Activated B cell treated with CpG ODN at 0.5 μM for 24 hours (primary cell): ENCODE measurements around the gene OVAAL. TPM values are rescaled to one million over a fixed set of nuclear protein-coding genes. Genes with fewer than 3 reads are reported as not detected.

ENCODE experiments used
- ATAC-seq: fragments of 200-7000 bp; cut with Tn5 transposase; one replicate; pipeline ENCODE4 v1.10.0; 2021; ENCODE audit warnings: low read depth, mild to moderate bottlenecking, moderate library complexity
- CTCF ChIA-PET: fragments of 350-600 bp; sonication (Branson Sonifier 250); formaldehyde crosslinking; loops from one replicate; lab custom pipeline; 2021; ENCODE audit warnings: antibody characterized with exemption; lab: Charles Lee
- POLR2A ChIA-PET: fragments of 350-600 bp; sonication (Branson Sonifier 250); formaldehyde crosslinking; loops from one replicate; lab custom pipeline; 2021; ENCODE audit warnings: antibody characterized with exemption; lab: Charles Lee
- DNase-seq: peaks from one replicate; pipeline ENCODE4 v3.0.0; 2022
- H3K27ac Mint-ChIP-seq: one replicate; pipeline ENCODE4 v1.8.0; 2020; ENCODE audit warnings: mixed read lengths
- H3K27me3 Mint-ChIP-seq: one replicate; pipeline ENCODE4 v1.8.0; 2021; ENCODE audit warnings: mixed read lengths
- H3K36me3 Mint-ChIP-seq: one replicate; pipeline ENCODE4 v1.8.0; 2021; ENCODE audit warnings: low read depth, mixed read lengths
- H3K4me1 Mint-ChIP-seq: one replicate; pipeline ENCODE4 v1.8.0; 2021; ENCODE audit warnings: mixed read lengths
- H3K4me3 Mint-ChIP-seq: one replicate; pipeline ENCODE4 v1.8.0; 2020; ENCODE audit warnings: mild to moderate bottlenecking, mixed read lengths
- H3K9me3 Mint-ChIP-seq: one replicate; pipeline ENCODE4 v1.8.0; 2020; ENCODE audit warnings: mixed read lengths
- CTCF ChIP-seq: fragments of 200-600 bp; IDR thresholded peaks from one replicate; pipeline ENCODE4 v1.8.0; 2022; ENCODE audit warnings: antibody characterized with exemption, mild to moderate bottlenecking
- intact Hi-C: fragments of 100-400 bp; cut with micrococcal nuclease; formaldehyde crosslinking; loops from one replicate; pipeline ENCODE4 v1.15.1; 2024
- total RNA-seq: library from RNA; stranded (reverse); gene quantifications from 2 replicates; pipeline ENCODE4 v1.2.3, GENCODE V29; 2022

The OVAAL gene
- total RNA-seq, 1 donor from 2014 or later = not detected

GRCh38 chr1:180565121-180565871 lies 6.5 kb downstream of the OVAAL start:
- intact Hi-C loops = no loop called here
- Mint-ChIP-seq H3K36me3 (no peaks in the 10 kb centered on the region), H3K4me1 (no peaks in the 10 kb centered on the region), H3K4me3 (no peak overlapping the region), H3K27me3 (peaks cover 14% of the 10 kb centered on the region), H3K9me3 (no peaks in the 10 kb centered on the region), H3K27ac (no peak overlapping the region)
- CTCF ChIA-PET = no interaction called here
- TF ChIP-seq CTCF = no peak
- POLR2A ChIA-PET = no interaction called here
- ATAC-seq = no peak
- DNase-seq = no peak

- intact Hi-C loops = no loop called here
- Mint-ChIP-seq H3K4me1 (no peaks in the 10 kb centered on the region), H3K27me3 (peaks cover 14% of the 10 kb centered on the region), H3K4me3 (no peak overlapping the region), H3K9me3 (no peaks in the 10 kb centered on the region), H3K27ac (no peak overlapping the region), H3K36me3 (no peaks in the 10 kb centered on the region)
- TF ChIP-seq CTCF = no peak
- ChIA-PET CTCF (no interaction called here), POLR2A (no interaction called here)
- ATAC-seq (no peak), DNase-seq (no peak)
These were observed 7.3 kb downstream of the OVAAL start for GRCh38 chr1:180566026-180566425.

- no peak overlapping the region for H3K27ac Mint-ChIP-seq
- ChIA-PET CTCF (interaction anchor here (0.6 kb wide), 1 partner anchor 641 kb away, joined by 3 read pairs; no protein-coding TSS in a partner anchor), POLR2A (no interaction called here)
- no peaks in the 10 kb centered on the region for H3K36me3 Mint-ChIP-seq
- no peak for ATAC-seq
- H3K9me3 Mint-ChIP-seq = no peaks in the 10 kb centered on the region
- DNase-seq = no peak
- H3K27me3 Mint-ChIP-seq = peaks cover 14% of the 10 kb centered on the region
- no peak overlapping the region for H3K4me3 Mint-ChIP-seq
- no peaks in the 10 kb centered on the region for H3K4me1 Mint-ChIP-seq
- intact Hi-C loops = no loop called here
- TF ChIP-seq CTCF = no peak
These were observed 7.7 kb downstream of the OVAAL start for GRCh38 chr1:180566495-180566894.

- peaks cover 14% of the 10 kb centered on the region for H3K27me3 Mint-ChIP-seq
- ATAC-seq (no peak), DNase-seq (no peak)
- H3K36me3 Mint-ChIP-seq = no peaks in the 10 kb centered on the region
- no peak for TF ChIP-seq CTCF
- no peaks in the 10 kb centered on the region for H3K4me1 Mint-ChIP-seq
- ChIA-PET CTCF (no interaction called here), POLR2A (no interaction called here)
- H3K4me3 Mint-ChIP-seq = no peak overlapping the region
- intact Hi-C loops = no loop called here
- H3K9me3 Mint-ChIP-seq = no peaks in the 10 kb centered on the region
- H3K27ac Mint-ChIP-seq = no peak overlapping the region
These were observed 8.9 kb downstream of the OVAAL start for GRCh38 chr1:180567654-180568053.

- ChIA-PET POLR2A (no interaction called here), CTCF (no interaction called here)
- H3K9me3 Mint-ChIP-seq = no peaks in the 10 kb centered on the region
- no peaks in the 10 kb centered on the region for H3K4me1 Mint-ChIP-seq
- intact Hi-C loops = no loop called here
- ATAC-seq (no peak), DNase-seq (no peak)
- TF ChIP-seq CTCF = no peak
- peaks cover 18% of the 10 kb centered on the region for H3K27me3 Mint-ChIP-seq
- no peak overlapping the region for H3K4me3 Mint-ChIP-seq
- H3K36me3 Mint-ChIP-seq = no peaks in the 10 kb centered on the region
- no peak overlapping the region for H3K27ac Mint-ChIP-seq
These were observed 9.4 kb downstream of the OVAAL start for GRCh38 chr1:180568184-180568583.
